Measurements from ENCODE around the gene SDC4.

- TF ChIP-seq CTCF (IDR thresholded peaks at IDR 0.05) (no peak), POLR2A (IDR thresholded peaks at IDR 0.05) (no peak)
These were observed 29.0 kb upstream of the SDC4 start for GRCh38 chr20:45377269-45377668.
